HG03354 (cell line): ENCODE measurements around the gene MRPL36.
"Not testable (repeated sequence)": the region's sequence is repeated elsewhere in the genome, so short reads cannot be mapped to it uniquely, and the experiment has no call there.

Experiments used
- ATAC-seq: cut with Tn5 transposase; IDR thresholded peaks from one replicate; pipeline ENCODE4 v1.9.1; 2021; ENCODE audit warnings: mild to moderate bottlenecking; ENCODE audit not compliant: unreplicated experiment, poor library complexity, severe bottlenecking

MRPL36 gene

GRCh38 chr5:1817261-1818043, 17.8 kb upstream of the MRPL36 start:
- ATAC-seq = no peak

GRCh38 chr5:1816495-1817089, 17.0 kb upstream of the MRPL36 start:
- ATAC-seq = not testable (repeated sequence)

GRCh38 chr5:1815881-1816292, 16.2 kb upstream of the MRPL36 start:
- ATAC-seq = no peak

GRCh38 chr5:1815071-1815786, 15.6 kb upstream of the MRPL36 start:
- ATAC-seq = no peak

- no peak for ATAC-seq
Observed at GRCh38 chr5:1814183-1815020, 14.8 kb upstream of the MRPL36 start.

- ATAC-seq = no peak
Observed at GRCh38 chr5:1810581-1811101, 11.0 kb upstream of the MRPL36 start.

- no peak for ATAC-seq
Observed at GRCh38 chr5:1809416-1810035, 9.9 kb upstream of the MRPL36 start.

- no peak for ATAC-seq
Observed at GRCh38 chr5:1808439-1808838, 8.8 kb upstream of the MRPL36 start.

GRCh38 chr5:1807451-1808185, 8.0 kb upstream of the MRPL36 start:
- no peak for ATAC-seq

- ATAC-seq = no peak
Observed at GRCh38 chr5:1806974-1807373, 7.3 kb upstream of the MRPL36 start.

- ATAC-seq = no peak
Observed at GRCh38 chr5:1806199-1806598, 6.6 kb upstream of the MRPL36 start.

- no peak for ATAC-seq
Observed at GRCh38 chr5:1805736-1806135, 6.1 kb upstream of the MRPL36 start.

- no peak for ATAC-seq
Observed at GRCh38 chr5:1805326-1805725, 5.7 kb upstream of the MRPL36 start.

- no peak for ATAC-seq
Observed at GRCh38 chr5:1804001-1804690, 4.5 kb upstream of the MRPL36 start.

- ATAC-seq = no peak
Observed at GRCh38 chr5:1803192-1803591, 3.6 kb upstream of the MRPL36 start.

GRCh38 chr5:1801967-1802295, 2.3 kb upstream of the MRPL36 start:
- no peak for ATAC-seq

- ATAC-seq = peak; percentile 66
Observed at GRCh38 chr5:1801222-1801966, 1.8 kb upstream of the MRPL36 start, which contains the start of gene NDUFS6. Gene NDUFS6, plus strand, starts transcription at chr5:1801407. Its CDS starts 11 bp downstream, at chr5:1801418.
